Measurements from ENCODE around the gene TRAF6.

TRAF6 gene

GRCh38 chr11:36480833-36481232 lies 29.2 kb downstream of the TRAF6 start:
- TF ChIP-seq GATA1 (IDR thresholded peaks at IDR 0.05; ENCODE audit: low read depth, low read length) (no peak), POLR2A (IDR thresholded peaks at IDR 0.05; ENCODE audit: low read length) (no peak)
- DNase-seq: no peak

GRCh38 chr11:36478700-36479329 lies 31.3 kb downstream of the TRAF6 start:
- DNase-seq: peak; percentile 6 to 28
- TF ChIP-seq GATA1 (IDR thresholded peaks at IDR 0.05; ENCODE audit: low read depth, low read length) (no peak), POLR2A (IDR thresholded peaks at IDR 0.05; ENCODE audit: low read length) (no peak)

GRCh38 chr11:36475192-36475591 lies 34.9 kb downstream of the TRAF6 start:
- TF ChIP-seq GATA1 (IDR thresholded peaks at IDR 0.05; ENCODE audit: low read depth, low read length): no peak
- no peak for TF ChIP-seq POLR2A (IDR thresholded peaks at IDR 0.05; ENCODE audit: low read length)
- no peak for DNase-seq

- TF ChIP-seq GATA1 (IDR thresholded peaks at IDR 0.05; ENCODE audit: low read depth, low read length) (no peak), POLR2A (IDR thresholded peaks at IDR 0.05; ENCODE audit: low read length) (no peak)
- no peak for DNase-seq
Observed at GRCh38 chr11:36471577-36471976, 38.5 kb downstream of the TRAF6 start.

DNA sequence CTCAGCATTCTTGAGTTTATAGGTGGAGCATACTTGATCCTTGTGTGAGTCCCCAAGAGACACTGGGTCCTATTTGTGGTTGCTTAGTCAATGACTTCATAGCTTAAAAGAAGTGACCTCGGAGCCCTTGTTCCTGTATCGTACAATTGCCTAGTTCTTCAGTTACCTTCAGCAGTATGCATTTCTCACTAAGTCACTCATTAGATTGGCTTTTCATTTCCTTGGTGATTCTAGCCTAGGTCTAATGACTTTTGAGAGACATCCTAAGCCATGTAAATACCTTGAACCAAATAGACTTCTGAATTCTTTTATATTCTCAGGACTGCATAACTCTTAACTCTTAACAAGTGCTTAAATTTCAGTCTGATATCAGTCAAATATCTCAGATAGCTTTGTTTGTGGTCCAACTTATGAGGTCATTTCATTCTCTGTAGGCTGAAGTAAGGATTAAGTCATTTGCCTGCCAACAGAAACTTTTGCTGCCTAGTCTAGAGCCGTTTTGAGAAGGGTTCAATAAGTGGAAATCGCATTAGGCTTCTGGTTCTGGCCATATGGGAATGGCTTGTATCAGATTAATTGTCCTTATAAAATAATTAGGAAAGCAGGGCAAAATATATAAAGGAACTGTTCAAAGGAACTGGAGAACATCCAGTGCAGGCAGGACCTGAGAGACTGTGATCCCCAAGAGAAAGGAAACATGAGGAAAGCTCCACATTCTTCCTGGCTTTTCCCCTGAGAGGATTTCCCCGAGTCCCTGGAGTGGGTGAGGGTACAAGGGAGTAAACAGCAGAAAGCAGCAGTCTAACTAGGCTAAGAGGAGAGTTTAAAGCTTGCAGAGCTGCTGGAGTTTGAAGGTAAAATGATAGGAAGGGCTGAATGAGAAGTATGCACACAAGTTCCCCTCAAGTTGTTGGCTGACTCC lies 39.9 kb downstream of the TRAF6 start:
- TF ChIP-seq GATA1 (IDR thresholded peaks at IDR 0.05; ENCODE audit: low read depth, low read length): no peak
- no peak for TF ChIP-seq POLR2A (IDR thresholded peaks at IDR 0.05; ENCODE audit: low read length)
- no peak for DNase-seq

DNA sequence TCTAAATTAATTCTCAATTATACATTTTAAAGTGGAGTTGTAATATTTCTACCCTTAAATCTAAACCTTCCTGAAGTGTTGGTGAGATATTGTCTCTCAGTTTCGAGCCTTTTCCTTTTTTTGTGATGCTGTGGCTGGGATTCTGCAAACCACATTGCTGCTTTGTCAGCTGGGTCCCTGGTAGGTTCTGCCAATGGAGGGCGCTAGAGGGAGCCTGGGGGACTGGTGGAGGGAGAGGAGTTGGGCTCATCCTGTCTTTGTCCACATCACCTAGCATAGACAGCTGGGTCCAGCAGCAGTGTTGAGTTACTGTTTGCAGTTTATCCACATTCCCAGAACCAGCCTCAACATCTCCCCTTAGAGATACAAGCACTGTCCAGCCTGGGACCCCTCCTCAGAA lies 41.0 kb downstream of the TRAF6 start:
- TF ChIP-seq GATA1 (IDR thresholded peaks at IDR 0.05; ENCODE audit: low read depth, low read length) (no peak), POLR2A (IDR thresholded peaks at IDR 0.05; ENCODE audit: low read length) (no peak)
- peak; percentile 9 to 15 for DNase-seq

DNA sequence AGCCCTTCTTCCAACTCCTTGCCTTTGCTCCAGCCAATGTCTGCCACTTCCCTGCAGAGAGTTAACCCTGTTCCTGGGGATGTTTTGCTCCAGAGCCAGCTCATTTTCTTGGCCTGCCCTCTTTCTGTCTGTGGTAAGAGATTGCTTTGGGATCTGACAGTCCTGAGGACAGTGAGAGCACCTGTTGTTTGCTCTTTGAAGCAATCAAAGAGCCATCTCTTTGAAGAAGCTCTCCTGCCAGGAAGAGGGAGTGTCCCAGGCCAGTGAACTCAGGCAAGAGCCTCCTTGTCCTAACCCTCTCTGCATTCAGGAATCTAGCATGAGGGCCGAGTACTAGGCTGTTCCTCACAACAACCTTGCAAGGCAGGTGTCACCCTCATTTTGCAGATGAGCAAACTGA lies 42.2 kb downstream of the TRAF6 start:
- DNase-seq: no peak
- no peak for TF ChIP-seq POLR2A (IDR thresholded peaks at IDR 0.05; ENCODE audit: low read length)
- TF ChIP-seq GATA1 (IDR thresholded peaks at IDR 0.05; ENCODE audit: low read depth, low read length): no peak

DNA sequence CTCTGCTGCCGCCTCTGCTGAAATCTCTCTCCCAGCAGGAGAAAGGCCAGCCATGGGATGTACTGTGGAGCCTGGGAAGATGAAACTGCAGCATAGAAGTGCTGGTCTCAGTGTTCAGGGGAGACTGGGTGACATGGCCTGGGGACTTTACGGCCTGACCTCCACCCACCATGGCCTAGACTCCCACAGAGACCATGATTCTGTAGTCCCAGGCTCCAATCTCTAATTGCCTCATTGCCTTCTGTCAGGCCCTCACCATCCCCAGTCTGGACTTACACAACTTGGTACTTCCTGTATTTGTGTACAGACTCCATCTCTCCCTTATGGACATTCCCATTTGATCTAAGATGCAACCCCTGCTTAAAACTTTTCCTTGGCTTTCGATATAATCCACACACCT lies 43.1 kb downstream of the TRAF6 start:
- DNase-seq: no peak
- no peak for TF ChIP-seq POLR2A (IDR thresholded peaks at IDR 0.05; ENCODE audit: low read length)

GRCh38 chr11:36465449-36466163 lies 44.5 kb downstream of the TRAF6 start:
- DNase-seq: no peak
- TF ChIP-seq POLR2A (IDR thresholded peaks at IDR 0.05; ENCODE audit: low read length): no peak
- no peak for TF ChIP-seq GATA1 (IDR thresholded peaks at IDR 0.05; ENCODE audit: low read depth, low read length)

DNA sequence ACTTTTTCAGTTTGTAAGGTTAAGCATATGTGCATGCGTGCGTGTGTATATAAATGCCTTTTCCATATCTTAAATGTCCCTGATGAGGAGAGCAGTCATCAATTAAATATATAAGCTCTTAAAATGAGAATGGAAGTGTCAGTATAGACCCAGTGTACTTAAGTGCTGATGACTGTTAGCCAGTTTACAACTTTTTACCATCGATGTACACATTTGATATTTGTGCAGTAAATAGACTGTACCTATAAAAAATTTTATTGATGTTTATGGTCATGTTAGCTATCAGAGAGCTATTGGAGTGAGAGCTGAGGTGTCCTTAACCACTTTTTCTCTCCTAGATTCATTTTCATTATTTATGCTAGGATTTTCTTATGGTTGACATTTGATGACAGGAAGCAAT lies 45.4 kb downstream of the TRAF6 start:
- no peak for TF ChIP-seq GATA1 (IDR thresholded peaks at IDR 0.05; ENCODE audit: low read depth, low read length)
- TF ChIP-seq POLR2A (IDR thresholded peaks at IDR 0.05; ENCODE audit: low read length): no peak
- no peak for DNase-seq

GRCh38 chr11:36463781-36464180 lies 46.3 kb downstream of the TRAF6 start:
- no peak for TF ChIP-seq GATA1 (IDR thresholded peaks at IDR 0.05; ENCODE audit: low read depth, low read length)
- no peak for TF ChIP-seq POLR2A (IDR thresholded peaks at IDR 0.05; ENCODE audit: low read length)
- DNase-seq: no peak

- no peak for DNase-seq
- no peak for TF ChIP-seq GATA1 (IDR thresholded peaks at IDR 0.05; ENCODE audit: low read depth, low read length)
- no peak for TF ChIP-seq POLR2A (IDR thresholded peaks at IDR 0.05; ENCODE audit: low read length)
Observed at GRCh38 chr11:36462321-36462720, 47.8 kb downstream of the TRAF6 start.

DNA sequence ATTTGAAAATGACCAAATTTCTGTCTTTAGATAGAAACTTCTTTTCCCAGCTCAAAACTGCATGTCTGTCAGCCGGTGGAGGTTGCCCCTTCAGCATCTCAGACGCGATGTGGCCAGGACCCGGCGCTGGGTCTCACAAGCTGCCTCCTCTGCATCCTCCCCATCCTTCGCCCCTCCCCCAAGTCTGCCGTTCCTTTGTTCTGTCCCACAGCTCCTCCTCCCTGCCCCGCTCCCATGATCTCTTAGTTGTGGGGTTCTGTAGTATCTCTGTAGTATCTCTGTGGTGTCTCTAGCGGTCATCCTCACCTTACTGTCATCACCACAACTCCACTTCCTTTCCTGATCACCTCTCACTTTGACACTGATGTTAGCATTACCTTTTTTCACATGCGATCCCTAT lies 49.9 kb downstream of the TRAF6 start:
- TF ChIP-seq POLR2A (IDR thresholded peaks at IDR 0.05; ENCODE audit: low read length) (no peak), GATA1 (IDR thresholded peaks at IDR 0.05; ENCODE audit: low read depth, low read length) (no peak)
- no peak for DNase-seq

DNA sequence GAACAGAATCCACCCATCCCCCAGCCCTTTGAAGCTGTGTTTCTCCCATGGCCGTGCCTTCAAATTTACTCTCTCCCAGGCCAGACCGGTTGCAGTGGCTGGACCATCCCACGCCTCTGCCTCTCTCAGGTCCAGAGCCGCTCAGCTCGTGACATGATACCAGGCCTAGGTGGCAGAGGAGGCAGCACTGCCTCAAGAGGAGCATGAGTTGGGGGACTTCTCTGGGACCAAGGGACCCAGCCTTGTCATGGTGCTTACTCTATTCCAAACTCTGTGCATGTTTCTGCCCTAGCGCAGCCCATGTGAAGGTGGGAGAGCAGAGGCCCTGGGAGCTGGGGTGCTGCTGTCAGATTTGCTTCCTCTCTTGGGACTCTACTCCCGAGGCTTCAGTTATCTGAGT lies 51.0 kb downstream of the TRAF6 start:
- no peak for TF ChIP-seq GATA1 (IDR thresholded peaks at IDR 0.05; ENCODE audit: low read depth, low read length)
- TF ChIP-seq POLR2A (IDR thresholded peaks at IDR 0.05; ENCODE audit: low read length): no peak
- no peak for DNase-seq

Data from erythroblast (primary cell).